Mesenchymal stem cell (in vitro differentiated cells and primary cell): ENCODE measurements around the gene POLD4.

Source experiments
- DNase-seq: peaks from one replicate; pipeline ENCODE4 v3.0.0-alpha.2; 2013
- H2AFZ ChIP-seq: one replicate; pipeline ENCODE4 v1.6.1; 2013; ENCODE audit warnings: low read depth, mild to moderate bottlenecking, control low read depth, inconsistent platforms, low read length, moderate library complexity
- H2AK5ac ChIP-seq: 2 replicates; pipeline ENCODE4 v1.6.1; 2013; ENCODE audit warnings: low read length, moderate library complexity, mild to moderate bottlenecking, inconsistent platforms; ENCODE audit not compliant: severe bottlenecking
- H2BK120ac ChIP-seq: one replicate; pipeline ENCODE4 v1.6.1; 2013; ENCODE audit warnings: low read depth, mild to moderate bottlenecking, inconsistent platforms, low read length, moderate library complexity
- H2BK12ac ChIP-seq, 2 experiments: one replicate each; pipeline ENCODE4 v1.6.1; 2013; ENCODE audit warnings: inconsistent platforms in 2 of 2, low read length in 2 of 2, mild to moderate bottlenecking in 2 of 2, moderate library complexity in 2 of 2, control low read depth in 1 of 2
- H2BK15ac ChIP-seq: one replicate; pipeline ENCODE4 v1.6.1; 2013; ENCODE audit warnings: mild to moderate bottlenecking, low read depth, inconsistent platforms; ENCODE audit not compliant: poor library complexity, severe bottlenecking
- H2BK5ac ChIP-seq: 2 replicates; pipeline ENCODE4 v1.6.1; 2013; ENCODE audit warnings: low read depth, mild to moderate bottlenecking, low read length, control low read depth, inconsistent platforms; ENCODE audit not compliant: poor library complexity, severe bottlenecking
- H3K14ac ChIP-seq, 2 experiments: one replicate each; pipeline ENCODE4 v1.6.1; 2013; ENCODE audit warnings: inconsistent platforms in 2 of 2, low read length in 2 of 2, control low read depth in 1 of 2, mild to moderate bottlenecking in 1 of 2, moderate library complexity in 1 of 2
- H3K18ac ChIP-seq, 2 experiments: one replicate each; pipeline ENCODE4 v1.6.1; 2013; ENCODE audit warnings: inconsistent platforms in 2 of 2, low read length in 2 of 2, control low read depth in 1 of 2, low read depth in 1 of 2, mild to moderate bottlenecking in 1 of 2
- H3K23ac ChIP-seq, 2 experiments: one replicate each; pipeline ENCODE4 v1.6.1; 2013; ENCODE audit warnings: inconsistent platforms in 2 of 2, low read length in 2 of 2, mild to moderate bottlenecking in 2 of 2, moderate library complexity in 2 of 2, control low read depth in 1 of 2
- H3K27ac ChIP-seq: 2 replicates; pipeline ENCODE4 v1.5.1; 2013; ENCODE audit warnings: mild to moderate bottlenecking, moderate library complexity, low read length, control low read depth, inconsistent platforms; ENCODE audit not compliant: poor library complexity, severe bottlenecking
- H3K27me3 ChIP-seq, 2 experiments: 2 replicates each; pipeline versions ENCODE4 v1.6.1 to v1.7.0; 2013; ENCODE audit warnings: low read length in 2 of 2, mild to moderate bottlenecking in 2 of 2, moderate library complexity in 2 of 2, control low read depth in 1 of 2, inconsistent platforms in 1 of 2; ENCODE audit not compliant: control insufficient read depth in 1 of 2, insufficient read depth in 1 of 2
- H3K36me3 ChIP-seq, 2 experiments: 2 replicates each; pipeline versions ENCODE4 v1.6.1 to v1.7.0; 2013; ENCODE audit warnings: low read length in 2 of 2, control low read depth in 1 of 2, inconsistent platforms in 1 of 2, low read depth in 1 of 2, mild to moderate bottlenecking in 1 of 2; ENCODE audit not compliant: insufficient read depth in 2 of 2, control insufficient read depth in 1 of 2
- H3K4ac ChIP-seq, 2 experiments: one replicate each; pipeline ENCODE4 v1.6.1; 2013; ENCODE audit warnings: inconsistent platforms in 2 of 2, low read length in 2 of 2, mild to moderate bottlenecking in 2 of 2, moderate library complexity in 2 of 2, control low read depth in 1 of 2, low read depth in 1 of 2
- H3K4me1 ChIP-seq: 2 replicates; pipeline ENCODE4 v1.6.1; 2013; ENCODE audit warnings: low read depth, low read length, control low read depth; ENCODE audit not compliant: control insufficient read depth, insufficient read depth
- H3K4me2 ChIP-seq: 2 replicates; pipeline ENCODE4 v1.6.1; 2013; ENCODE audit warnings: low read length, mild to moderate bottlenecking, inconsistent platforms; ENCODE audit not compliant: poor library complexity, severe bottlenecking
- H3K4me3 ChIP-seq, 2 experiments: 2 replicates each; pipeline versions ENCODE4 v1.5.1 to v1.7.0; 2013; ENCODE audit warnings: low read length in 2 of 2, mild to moderate bottlenecking in 2 of 2, control low read depth in 1 of 2, low read depth in 1 of 2; ENCODE audit not compliant: insufficient read depth in 1 of 2
- H3K79me1 ChIP-seq: replicated peaks from 2 replicates; pipeline ENCODE4 v1.6.1; 2013; ENCODE audit warnings: mild to moderate bottlenecking, control low read depth, low read length, inconsistent platforms; ENCODE audit not compliant: poor library complexity, severe bottlenecking
- H3K9ac ChIP-seq: 2 replicates; pipeline ENCODE4 v1.7.0; 2013; ENCODE audit warnings: mild to moderate bottlenecking, low read length, moderate library complexity
- H3K9me3 ChIP-seq: 2 replicates; pipeline ENCODE4 v1.7.0; 2013; ENCODE audit warnings: mild to moderate bottlenecking, low read length; ENCODE audit not compliant: control insufficient read depth
- H4K8ac ChIP-seq: one replicate; pipeline ENCODE4 v1.6.1; 2013; ENCODE audit warnings: inconsistent platforms, mild to moderate bottlenecking, low read length, moderate library complexity
- H4K91ac ChIP-seq: one replicate; pipeline ENCODE4 v1.6.1; 2013; ENCODE audit warnings: mild to moderate bottlenecking, low read length, inconsistent platforms
- WGBS: methylation state at CpG from one replicate; pipeline ENCODE4 v1.1.7; 2013; ENCODE audit warnings: mixed read lengths; 5-methylcytosine and 5-hydroxymethylcytosine counted together

POLD4 gene

GRCh38 chr11:67378544-67378943 is 25.2 kb upstream of the POLD4 start:
- H3K27me3 ChIP-seq, result no peaks in the 10 kb centered on the region
- H3K18ac ChIP-seq, result peak overlapping the region in 1 of 2 experiments; percentile 86
- peak overlapping the region; percentile 73 for H3K9ac ChIP-seq
- H3K23ac ChIP-seq, result no peak overlapping the region
- no peak overlapping the region for H2BK120ac ChIP-seq
- H2AK5ac ChIP-seq, result peak overlapping the region; percentile 56
- H2AFZ ChIP-seq, result no peak overlapping the region
- no peaks in the 10 kb centered on the region for H3K36me3 ChIP-seq
- H4K91ac ChIP-seq, result peak overlapping the region; percentile 86
- peak overlapping the region in 1 of 2 experiments; percentile 64 for H2BK12ac ChIP-seq
- H2BK5ac ChIP-seq, result no peak overlapping the region
- peaks cover 7% of the 10 kb centered on the region for H3K79me1 ChIP-seq
- H3K27ac ChIP-seq, result no peak overlapping the region
- H3K4ac ChIP-seq, result no peak overlapping the region
- no peak overlapping the region for H2BK15ac ChIP-seq
- no peak overlapping the region for H4K8ac ChIP-seq
- no peak for DNase-seq
- no peaks in the 10 kb centered on the region for H3K9me3 ChIP-seq
- H3K4me2 ChIP-seq, result no peak overlapping the region
- peaks cover 54% of the 10 kb centered on the region for H3K4me1 ChIP-seq
- H3K14ac ChIP-seq, result no peak overlapping the region
- no peak overlapping the region for H3K4me3 ChIP-seq
- WGBS, result 97% methylated on average over 4 of the region's 4 CpGs

- Histone ChIP-seq H3K79me1 (peaks cover 7% of the 10 kb centered on the region), H2BK5ac (no peak overlapping the region), H3K36me3 (peaks cover 0 to under 1% of the 10 kb centered on the region in 2 experiments), H2BK120ac (no peak overlapping the region), H3K18ac (peak overlapping the region in 1 of 2 experiments; percentile 6), H3K14ac (no peak overlapping the region), H3K27me3 (no peaks in the 10 kb centered on the region), H3K27ac (no peak overlapping the region), H3K9ac (no peak overlapping the region), H3K4ac (no peak overlapping the region), H3K9me3 (no peaks in the 10 kb centered on the region), H3K4me1 (peaks cover 50% of the 10 kb centered on the region), H2BK15ac (no peak overlapping the region), H4K91ac (peak overlapping the region; percentile 24), H3K4me3 (no peak overlapping the region), H3K4me2 (no peak overlapping the region), H4K8ac (no peak overlapping the region), H3K23ac (peak overlapping the region in 1 of 2 experiments; percentile 41), H2AFZ (no peak overlapping the region), H2AK5ac (peak overlapping the region; percentile 71), H2BK12ac (peak overlapping the region in 1 of 2 experiments; percentile 45)
- DNase-seq, result no peak
- WGBS, result 95% methylated on average over 6 of the region's 6 CpGs
These were observed 23.8 kb upstream of the POLD4 start for GRCh38 chr11:67376873-67377808.

- WGBS, result 71% methylated on average over 7 of the region's 7 CpGs
- peak overlapping the region; percentile 59 to 89 for H2BK12ac ChIP-seq
These were observed 22.9 kb upstream of the POLD4 start for GRCh38 chr11:67376063-67376820.

More at GRCh38 chr11:67376063-67376820, 22.9 kb upstream of the POLD4 start:
- Histone ChIP-seq H3K36me3 (peaks cover 0 to 8% of the 10 kb centered on the region in 2 experiments), H2AK5ac (peak overlapping the region; percentile 71), H4K8ac (peak overlapping the region; percentile 33), H3K18ac (peak overlapping the region in 1 of 2 experiments; percentile 13), H3K27ac (peak overlapping the region; percentile 99), H2BK120ac (no peak overlapping the region), H3K79me1 (peaks cover 7% of the 10 kb centered on the region), H3K4me3 (no peak overlapping the region), H2BK5ac (no peak overlapping the region), H3K14ac (no peak overlapping the region), H3K9ac (no peak overlapping the region), H2BK15ac (peak overlapping the region; percentile 83), H4K91ac (peak overlapping the region; percentile 35), H3K4me2 (no peak overlapping the region), H3K23ac (no peak overlapping the region), H2AFZ (no peak overlapping the region), H3K4me1 (peaks cover 54% of the 10 kb centered on the region), H3K4ac (no peak overlapping the region), H3K9me3 (no peaks in the 10 kb centered on the region), H3K27me3 (no peaks in the 10 kb centered on the region)
- no peak for DNase-seq
